Suprapubic skin (tissue), 4 donors: Measurements from ENCODE around the gene CSTPP1. TPM values are rescaled to one million over a fixed set of nuclear protein-coding genes. Genes with fewer than 3 reads are reported as not detected.
A peak's percentile ranks its signal among the peaks of the same experiment; 100 is the strongest.

Source experiments
- DNase-seq, 2 donors: peaks; one replicate each; pipeline ENCODE4 v3.0.0-alpha.2; 2019; ENCODE audit warnings: low spot score in 2 of 2
- H3K27ac ChIP-seq: fragments of 200-600 bp; sonication (generic); one replicate; pipeline ENCODE4 v1.5.1; 2019
- H3K27me3 ChIP-seq: fragments of 200-600 bp; sonication (generic); one replicate; pipeline ENCODE4 v1.5.1; 2019
- H3K36me3 ChIP-seq: fragments of 200-600 bp; sonication (generic); one replicate; pipeline ENCODE4 v1.5.1; 2019
- H3K4me1 ChIP-seq: fragments of 200-600 bp; sonication (generic); one replicate; pipeline ENCODE4 v1.5.1; 2019
- H3K4me3 ChIP-seq: fragments of 200-600 bp; sonication (generic); one replicate; pipeline ENCODE4 v1.5.1; 2019; ENCODE audit warnings: mild to moderate bottlenecking
- H3K9me3 ChIP-seq: fragments of 200-600 bp; sonication (generic); one replicate; pipeline ENCODE4 v1.5.1; 2019
- EP300 ChIP-seq: sonication (generic); formaldehyde crosslinking; IDR thresholded peaks from one replicate; pipeline ENCODE4 v1.6.1; 2017; ENCODE audit warnings: antibody characterized with exemption
- POLR2A ChIP-seq, 2 donors: fragments of 450-650 bp; IDR thresholded peaks; one replicate each; pipeline ENCODE4 v1.6.1; 2017; ENCODE audit warnings: antibody characterized with exemption in 2 of 2, mild to moderate bottlenecking in 2 of 2, moderate library complexity in 2 of 2
- POLR2AphosphoS5 ChIP-seq, 3 donors: sonication (generic); formaldehyde crosslinking; IDR thresholded peaks; one replicate each; pipeline ENCODE4 v1.6.1; 2017; ENCODE audit warnings: antibody characterized with exemption in 3 of 3
- WGBS: methylation state at CpG from one replicate; pipeline ENCODE4 v1.1.5; 2018; 5-methylcytosine and 5-hydroxymethylcytosine counted together
- total RNA-seq, 4 donors: library from RNA; depleted of rRNA; stranded (reverse); fragments of >200 nt; gene quantifications; one replicate each; pipeline ENCODE4 v1.1.0, GENCODE V29; 2016
- TF ChIP-seq, protein P1 (sequence below), 2 donors: fragments of 200-600 bp in 1 of 2; fragments of 450-650 bp in 1 of 2; sonication (generic) in 1 of 2; IDR thresholded peaks; one replicate each; pipeline ENCODE4 v1.5.1; 2016 to 2019; ENCODE audit warnings: antibody characterized with exemption in 2 of 2, mild to moderate bottlenecking in 1 of 2, moderate library complexity in 1 of 2

The CSTPP1 gene
- total RNA-seq, 4 donors from 2014 or later, result 34.9 to 117 (median 48.1) TPM

DNA sequence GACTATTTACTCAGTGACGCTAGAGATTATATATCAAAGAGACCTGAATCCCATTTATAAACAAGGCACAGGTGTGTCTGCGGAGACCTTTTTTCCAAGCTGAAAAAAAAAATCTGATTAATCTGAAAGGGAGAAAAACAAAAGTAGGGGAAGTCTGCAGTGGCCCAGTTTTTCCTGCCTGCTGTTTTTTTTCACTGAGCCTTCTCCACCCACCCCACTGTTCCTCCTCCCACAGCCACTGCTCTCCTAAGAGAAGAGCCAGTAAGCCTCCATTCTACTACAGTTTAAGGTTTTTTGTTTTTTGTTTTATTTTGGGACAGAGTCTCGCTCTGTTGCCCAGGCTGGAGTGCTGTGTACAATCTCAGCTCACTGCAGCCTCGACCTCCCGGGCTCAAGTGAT lies 221.7 kb downstream of the CSTPP1 start:
- TF ChIP-seq, protein P1, sequence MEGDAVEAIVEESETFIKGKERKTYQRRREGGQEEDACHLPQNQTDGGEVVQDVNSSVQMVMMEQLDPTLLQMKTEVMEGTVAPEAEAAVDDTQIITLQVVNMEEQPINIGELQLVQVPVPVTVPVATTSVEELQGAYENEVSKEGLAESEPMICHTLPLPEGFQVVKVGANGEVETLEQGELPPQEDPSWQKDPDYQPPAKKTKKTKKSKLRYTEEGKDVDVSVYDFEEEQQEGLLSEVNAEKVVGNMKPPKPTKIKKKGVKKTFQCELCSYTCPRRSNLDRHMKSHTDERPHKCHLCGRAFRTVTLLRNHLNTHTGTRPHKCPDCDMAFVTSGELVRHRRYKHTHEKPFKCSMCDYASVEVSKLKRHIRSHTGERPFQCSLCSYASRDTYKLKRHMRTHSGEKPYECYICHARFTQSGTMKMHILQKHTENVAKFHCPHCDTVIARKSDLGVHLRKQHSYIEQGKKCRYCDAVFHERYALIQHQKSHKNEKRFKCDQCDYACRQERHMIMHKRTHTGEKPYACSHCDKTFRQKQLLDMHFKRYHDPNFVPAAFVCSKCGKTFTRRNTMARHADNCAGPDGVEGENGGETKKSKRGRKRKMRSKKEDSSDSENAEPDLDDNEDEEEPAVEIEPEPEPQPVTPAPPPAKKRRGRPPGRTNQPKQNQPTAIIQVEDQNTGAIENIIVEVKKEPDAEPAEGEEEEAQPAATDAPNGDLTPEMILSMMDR (IDR thresholded peaks at IDR 0.05), result no peak
- TF ChIP-seq EP300 (no peak), POLR2AphosphoS5 (IDR thresholded peaks at IDR 0.05) (no peak), POLR2A (IDR thresholded peaks at IDR 0.05) (no peak)
- H3K9me3 ChIP-seq, result no peaks in the 10 kb centered on the region
- H3K36me3 ChIP-seq, result peaks cover 24% of the 10 kb centered on the region
- H3K4me1 ChIP-seq, result peaks cover 25% of the 10 kb centered on the region
- no peak overlapping the region for H3K4me3 ChIP-seq
- no peak overlapping the region for H3K27ac ChIP-seq
- 77% methylated on average over 5 of the region's 5 CpGs for WGBS
- no peaks in the 10 kb centered on the region for H3K27me3 ChIP-seq
- DNase-seq, result no peak

DNA sequence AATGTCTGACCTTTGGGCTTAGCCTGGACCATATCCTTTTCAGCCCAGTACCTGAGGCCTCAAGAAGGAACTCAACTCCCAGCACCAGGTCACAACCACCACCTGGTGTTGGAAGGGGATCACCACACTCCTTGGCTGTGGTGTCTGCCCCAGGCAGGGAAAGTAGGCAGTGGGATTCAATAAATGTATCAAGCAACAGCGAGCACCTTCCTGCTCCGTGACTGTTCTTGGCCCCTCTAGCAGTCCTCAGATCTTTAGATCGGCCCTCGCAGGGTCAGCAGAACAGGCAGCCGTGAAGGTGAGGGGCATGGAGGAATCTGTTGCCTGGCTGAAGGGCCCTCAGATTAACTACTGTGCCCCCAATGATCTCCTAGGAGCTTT lies 224.2 kb downstream of the CSTPP1 start:
- peaks cover 46% of the 10 kb centered on the region for H3K36me3 ChIP-seq
- H3K9me3 ChIP-seq, result no peaks in the 10 kb centered on the region
- TF ChIP-seq EP300, result no peak
- no peak for TF ChIP-seq POLR2A (IDR thresholded peaks at IDR 0.05)
- TF ChIP-seq, protein P1 (IDR thresholded peaks at IDR 0.05), result no peak
- no peak for TF ChIP-seq POLR2AphosphoS5 (IDR thresholded peaks at IDR 0.05)
- no peak for DNase-seq
- peaks cover 18% of the 10 kb centered on the region for H3K4me1 ChIP-seq
- no peak overlapping the region for H3K4me3 ChIP-seq
- H3K27ac ChIP-seq, result no peak overlapping the region
- WGBS, result 90% methylated on average over 5 of the region's 5 CpGs
- no peaks in the 10 kb centered on the region for H3K27me3 ChIP-seq

DNA sequence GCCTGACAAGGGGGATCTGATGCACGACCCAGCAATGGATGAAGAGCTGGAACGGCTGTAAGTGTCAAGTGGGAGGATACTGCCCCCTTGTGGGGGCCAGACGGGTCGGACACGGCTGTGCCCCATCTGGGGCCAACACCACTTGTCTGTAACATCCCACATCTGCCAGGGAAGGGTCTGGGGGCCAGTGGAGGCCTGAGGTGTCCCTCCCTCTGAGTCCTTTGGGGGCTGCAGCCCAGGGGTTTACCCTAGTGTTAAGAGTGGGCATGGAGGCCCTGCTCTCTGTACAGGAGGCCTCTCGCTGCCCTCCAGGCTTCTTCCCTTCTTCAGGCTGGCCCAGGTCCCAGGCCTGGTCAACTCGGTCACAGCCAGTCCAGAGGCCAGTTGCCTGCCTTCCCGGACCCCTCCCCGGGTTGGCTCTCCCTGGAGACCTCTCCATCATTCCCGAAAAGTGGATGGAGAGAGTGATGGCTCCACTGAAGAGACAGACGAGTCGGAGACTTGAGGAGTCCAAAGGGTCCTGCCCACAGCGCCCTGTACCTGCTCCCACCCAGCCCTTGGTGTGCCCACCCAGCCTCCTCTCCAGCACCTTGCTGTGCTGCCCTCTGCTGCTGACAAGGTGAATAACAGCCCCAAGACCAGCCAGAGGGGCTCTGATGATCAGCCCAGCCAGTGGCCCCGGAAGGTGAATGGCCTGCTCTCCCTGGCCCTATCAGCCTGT lies 224.7 kb downstream of the CSTPP1 start:
- TF ChIP-seq, protein P1 (IDR thresholded peaks at IDR 0.05), result peak; percentile 55 to 60
- no peak for TF ChIP-seq POLR2A (IDR thresholded peaks at IDR 0.05)
- Histone ChIP-seq H3K27ac (no peak overlapping the region), H3K4me1 (peaks cover 15% of the 10 kb centered on the region), H3K4me3 (no peak overlapping the region), H3K27me3 (no peaks in the 10 kb centered on the region), H3K9me3 (no peaks in the 10 kb centered on the region), H3K36me3 (peaks cover 52% of the 10 kb centered on the region)
- 64% methylated on average over 6 of the region's 14 CpGs for WGBS
- no peak for DNase-seq

DNA sequence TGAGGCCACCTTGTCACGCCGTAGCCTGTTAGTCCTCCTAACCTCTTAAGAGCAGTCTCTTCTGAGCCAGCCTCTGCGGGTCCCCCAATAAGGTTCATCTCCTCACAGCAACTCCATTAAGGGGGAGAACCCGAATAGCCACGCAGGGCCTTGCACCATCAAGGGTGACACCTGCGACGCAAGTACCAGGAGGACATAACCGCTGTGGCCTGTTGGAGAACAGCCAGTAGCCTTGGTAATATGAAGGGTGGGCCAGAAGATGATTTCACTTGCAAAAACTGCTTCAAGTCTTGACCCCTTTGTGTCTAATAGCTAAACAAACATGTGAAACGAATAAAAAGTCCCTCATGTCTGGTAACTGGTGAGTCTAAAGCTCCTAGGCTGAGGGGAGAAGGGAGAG lies 225.3 kb downstream of the CSTPP1 start:
- TF ChIP-seq POLR2AphosphoS5 (IDR thresholded peaks at IDR 0.05) (no peak), EP300 (no peak), POLR2A (IDR thresholded peaks at IDR 0.05) (no peak)
- TF ChIP-seq, protein P1 (IDR thresholded peaks at IDR 0.05), result no peak
- H3K27ac ChIP-seq, result no peak overlapping the region
- no peak overlapping the region for H3K4me3 ChIP-seq
- no peak for DNase-seq
- H3K9me3 ChIP-seq, result no peaks in the 10 kb centered on the region
- peaks cover 12% of the 10 kb centered on the region for H3K4me1 ChIP-seq
- peaks cover 57% of the 10 kb centered on the region for H3K36me3 ChIP-seq
- WGBS, result 58% methylated on average over 9 of the region's 9 CpGs
- H3K27me3 ChIP-seq, result no peaks in the 10 kb centered on the region

DNA sequence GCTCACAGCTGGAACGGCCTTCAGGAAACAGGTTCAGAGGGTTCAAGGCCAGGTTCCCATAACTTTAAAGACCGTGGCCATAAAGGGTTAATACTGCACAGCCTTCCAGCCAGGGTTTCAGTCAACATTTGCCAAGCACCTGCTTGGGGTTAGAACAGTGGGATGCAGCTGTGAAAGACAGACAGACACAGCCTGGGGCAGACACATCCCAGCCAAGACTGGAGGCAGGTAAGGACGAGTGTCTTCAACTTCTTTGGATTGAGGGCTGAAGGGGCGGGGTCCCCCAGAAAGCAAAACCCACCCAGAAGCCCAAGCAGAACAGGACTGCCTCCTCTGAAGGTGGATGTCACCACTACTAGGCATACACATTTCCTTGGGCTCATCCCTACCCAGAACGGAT lies 225.9 kb downstream of the CSTPP1 start:
- Histone ChIP-seq H3K27ac (no peak overlapping the region), H3K27me3 (no peaks in the 10 kb centered on the region), H3K9me3 (no peaks in the 10 kb centered on the region), H3K4me1 (peaks cover 9% of the 10 kb centered on the region), H3K36me3 (peaks cover 57% of the 10 kb centered on the region), H3K4me3 (no peak overlapping the region)
- WGBS, result 44% methylated on average over 4 of the region's 5 CpGs
- TF ChIP-seq POLR2AphosphoS5 (IDR thresholded peaks at IDR 0.05), result no peak
- TF ChIP-seq EP300, result no peak
- TF ChIP-seq POLR2A (IDR thresholded peaks at IDR 0.05), result no peak
- TF ChIP-seq, protein P1 (IDR thresholded peaks at IDR 0.05), result no peak
- DNase-seq, result no peak
